ENCODE data around the gene GALNT2. TPM values are rescaled to one million over a fixed set of nuclear protein-coding genes. Genes with fewer than 3 reads are reported as not detected.

Gene GALNT2
- total and polyA plus RNA-seq, 12 donors, result 22.3 to 220 (median 85.7) TPM

- peak in 4 of 7 donors; percentile 33 to 60 (median 50) for DNase-seq
- Histone ChIP-seq H3K4me3 (no peak overlapping the region), H3K36me3 (replicated peaks in 1 of 2) (no peaks in the 10 kb centered on the region), H3K27me3 (no peaks in the 10 kb centered on the region), H3K9me3 (replicated peaks in 1 of 3) (no peaks in the 10 kb centered on the region), H3K4me1 (replicated peaks in 1 of 2) (peaks cover 5 to 28% of the 10 kb centered on the region in 2 donors), H3K27ac (peak overlapping the region in 2 of 5 donors; percentile 31 to 53)
- WGBS, 4 donors, result 50 to 72% (median 57%) methylated on average over 6 of the region's 6 CpGs
- TF ChIP-seq, protein P1, sequence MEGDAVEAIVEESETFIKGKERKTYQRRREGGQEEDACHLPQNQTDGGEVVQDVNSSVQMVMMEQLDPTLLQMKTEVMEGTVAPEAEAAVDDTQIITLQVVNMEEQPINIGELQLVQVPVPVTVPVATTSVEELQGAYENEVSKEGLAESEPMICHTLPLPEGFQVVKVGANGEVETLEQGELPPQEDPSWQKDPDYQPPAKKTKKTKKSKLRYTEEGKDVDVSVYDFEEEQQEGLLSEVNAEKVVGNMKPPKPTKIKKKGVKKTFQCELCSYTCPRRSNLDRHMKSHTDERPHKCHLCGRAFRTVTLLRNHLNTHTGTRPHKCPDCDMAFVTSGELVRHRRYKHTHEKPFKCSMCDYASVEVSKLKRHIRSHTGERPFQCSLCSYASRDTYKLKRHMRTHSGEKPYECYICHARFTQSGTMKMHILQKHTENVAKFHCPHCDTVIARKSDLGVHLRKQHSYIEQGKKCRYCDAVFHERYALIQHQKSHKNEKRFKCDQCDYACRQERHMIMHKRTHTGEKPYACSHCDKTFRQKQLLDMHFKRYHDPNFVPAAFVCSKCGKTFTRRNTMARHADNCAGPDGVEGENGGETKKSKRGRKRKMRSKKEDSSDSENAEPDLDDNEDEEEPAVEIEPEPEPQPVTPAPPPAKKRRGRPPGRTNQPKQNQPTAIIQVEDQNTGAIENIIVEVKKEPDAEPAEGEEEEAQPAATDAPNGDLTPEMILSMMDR (IDR thresholded peaks at IDR 0.05), result no peak
- no peak for TF ChIP-seq POLR2A (IDR thresholded peaks at IDR 0.05)
- intact Hi-C loops (cut with DNase I), result no loop called here
Observed at GRCh38 chr1:230166366-230167132, 99.5 kb downstream of the GALNT2 start.

- 86 to 89% (median 87%) methylated on average over 12 of the region's 12 CpGs for WGBS, 4 donors
- H3K27me3 ChIP-seq, result no peaks in the 10 kb centered on the region
- TF ChIP-seq, protein P1 (IDR thresholded peaks at IDR 0.05), result peak; percentile 24 to 60 (median 54)
- TF ChIP-seq POLR2A (IDR thresholded peaks at IDR 0.05), result no peak
- H3K9me3 ChIP-seq (replicated peaks in 1 of 3), result no peaks in the 10 kb centered on the region
- no peaks in the 10 kb centered on the region for H3K36me3 ChIP-seq (replicated peaks in 1 of 2)
- H3K4me1 ChIP-seq (replicated peaks in 1 of 2), result peaks cover 5 to 28% of the 10 kb centered on the region in 2 donors
- no peak overlapping the region for H3K4me3 ChIP-seq
- intact Hi-C loops (cut with DNase I), result no loop called here
- peak in 3 of 7 donors; percentile 13 to 55 (median 28) for DNase-seq
- no peak overlapping the region for H3K27ac ChIP-seq
Observed at GRCh38 chr1:230167419-230167852, 100.4 kb downstream of the GALNT2 start.

DNA sequence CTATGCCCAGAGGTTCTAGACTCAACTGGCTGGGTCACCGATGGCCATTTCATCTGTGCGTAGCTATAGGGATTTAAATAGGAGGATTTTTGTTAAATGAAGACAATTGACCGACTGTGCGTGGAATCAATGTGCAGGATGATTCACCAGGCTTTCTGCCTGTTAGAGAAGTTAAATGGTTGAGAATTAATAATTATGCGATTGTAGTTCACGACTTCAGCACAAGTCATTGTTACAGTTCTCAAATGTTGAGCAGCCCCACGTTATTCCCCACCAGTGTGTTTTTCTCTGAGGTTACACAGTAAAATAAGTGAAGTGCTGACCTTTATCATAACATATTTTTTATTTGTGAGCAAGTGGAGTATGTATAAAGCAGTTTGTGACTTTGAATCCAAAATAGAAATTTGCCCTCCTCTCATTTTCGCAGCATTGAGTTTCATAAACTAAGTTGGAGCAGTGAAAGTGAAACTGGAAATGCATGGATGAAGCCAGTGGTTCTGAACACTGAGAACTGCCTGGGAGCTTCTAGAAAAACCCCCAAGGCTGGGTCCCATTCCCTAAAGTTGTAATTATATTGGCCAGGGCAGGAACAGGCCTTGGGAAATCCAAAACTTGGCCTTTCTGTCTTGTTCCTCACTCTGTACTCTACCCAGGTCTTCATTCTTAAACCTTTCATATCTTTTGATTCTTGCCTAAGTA lies 102.6 kb downstream of the GALNT2 start:
- Histone ChIP-seq H3K27ac (peak overlapping the region in 2 of 5 donors; percentile 41 to 63), H3K9me3 (replicated peaks in 1 of 3) (no peaks in the 10 kb centered on the region), H3K4me1 (replicated peaks in 1 of 2) (peaks cover 5 to 28% of the 10 kb centered on the region in 2 donors), H3K36me3 (replicated peaks in 1 of 2) (no peaks in the 10 kb centered on the region), H3K27me3 (no peaks in the 10 kb centered on the region), H3K4me3 (no peak overlapping the region)
- intact Hi-C loops (cut with DNase I), result no loop called here
- peak in 4 of 7 donors; percentile 4 to 37 (median 18) for DNase-seq
- WGBS, 4 donors, result 70 to 78% (median 74%) methylated on average over 8 of the region's 8 CpGs
- TF ChIP-seq, protein P1 (IDR thresholded peaks at IDR 0.05), result no peak
- no peak for TF ChIP-seq POLR2A (IDR thresholded peaks at IDR 0.05)

DNA sequence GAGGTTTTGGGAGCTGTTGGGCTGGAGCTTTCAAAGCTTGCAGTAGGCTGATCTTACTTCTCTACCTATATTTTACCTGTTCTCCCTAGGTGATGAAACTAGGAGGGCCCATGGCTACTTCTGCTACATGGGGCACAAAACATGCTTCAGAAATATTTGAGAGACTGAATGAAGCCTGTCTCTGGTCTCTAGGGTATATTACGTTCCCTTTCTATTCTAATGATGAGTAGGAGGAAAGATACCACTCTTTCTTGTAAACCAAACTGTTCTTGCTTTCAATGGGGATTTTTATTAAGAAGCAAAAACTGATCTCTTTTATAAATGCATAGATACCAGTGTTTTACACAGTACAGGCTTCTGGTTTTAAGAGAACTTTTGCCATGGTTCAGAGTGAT lies 103.1 kb downstream of the GALNT2 start:
- intact Hi-C loops (cut with DNase I), result no loop called here
- no peaks in the 10 kb centered on the region for H3K27me3 ChIP-seq
- H3K4me1 ChIP-seq (replicated peaks in 1 of 2), result peaks cover 5 to 28% of the 10 kb centered on the region in 2 donors
- peak overlapping the region in 2 of 5 donors; percentile 41 to 63 for H3K27ac ChIP-seq
- 81 to 90% (median 85%) methylated on average over 1 of the region's 1 CpG for WGBS, 4 donors
- no peaks in the 10 kb centered on the region for H3K36me3 ChIP-seq (replicated peaks in 1 of 2)
- TF ChIP-seq POLR2A (IDR thresholded peaks at IDR 0.05), result no peak
- TF ChIP-seq, protein P1 (IDR thresholded peaks at IDR 0.05), result no peak
- DNase-seq, result no peak
- H3K4me3 ChIP-seq, result no peak overlapping the region
- H3K9me3 ChIP-seq (replicated peaks in 1 of 3), result no peaks in the 10 kb centered on the region

All from adrenal gland (tissue), 12 donors.